IMR-90 (cell line): ENCODE measurements around the gene VTCN1. TPM values are rescaled to one million over a fixed set of nuclear protein-coding genes. Genes with fewer than 3 reads are reported as not detected.

Experiments
- ATAC-seq: fragments of 200-7000 bp; cut with Tn5 transposase; 2 replicates; pipeline ENCODE4 v1.9.1; 2020; ENCODE audit warnings: low read depth, mild to moderate bottlenecking, moderate library complexity
- BruUV-seq: library from RNA; stranded (reverse); fragments of 400-500 nt; replicated peaks from 2 replicates; lab custom pipeline; 2021; lab: Mats Ljungman, UMichigan
- CTCF ChIA-PET: fragments of 300-600 bp; formaldehyde crosslinking; extraction: SDS; loops from one replicate; lab custom pipeline; 2021; ENCODE audit warnings: antibody characterized with exemption; lab: Yijun Ruan, JAX
- POLR2A ChIA-PET: fragments of 300-600 bp; sonication (Branson Sonifier 250); formaldehyde crosslinking; loops from one replicate; lab custom pipeline; 2022; ENCODE audit warnings: antibody characterized with exemption; ENCODE audit not compliant: unreplicated experiment; lab: Charles Lee
- DNase-seq: peaks from one replicate; pipeline ENCODE4 v3.0.0; 2013
- H2AFZ ChIP-seq: replicated peaks from 2 replicates; pipeline ENCODE3; 2013; ENCODE audit warnings: low read length, mild to moderate bottlenecking; ENCODE audit not compliant: poor library complexity
- H2AK5ac ChIP-seq: 2 replicates; pipeline ENCODE4 v1.6.1; 2013; ENCODE audit warnings: low read depth, low read length, inconsistent platforms
- H2AK9ac ChIP-seq: replicated peaks from 2 replicates; pipeline ENCODE3; 2013; ENCODE audit warnings: mild to moderate bottlenecking, low read depth, low read length, moderate library complexity; ENCODE audit not compliant: poor library complexity
- H2BK120ac ChIP-seq: 2 replicates; pipeline ENCODE4 v1.6.1; 2013; ENCODE audit warnings: low read depth, low read length, inconsistent platforms
- H2BK15ac ChIP-seq: 3 replicates; pipeline ENCODE4 v1.6.1; 2013; ENCODE audit warnings: low read depth, low read length, inconsistent platforms
- H2BK20ac ChIP-seq: 2 replicates; pipeline ENCODE4 v1.6.1; 2013; ENCODE audit warnings: low read depth, mild to moderate bottlenecking, inconsistent platforms, low read length, moderate library complexity
- H2BK5ac ChIP-seq: 2 replicates; pipeline ENCODE4 v1.6.1; 2013; ENCODE audit warnings: mild to moderate bottlenecking, low read depth, low read length, inconsistent platforms; ENCODE audit not compliant: poor library complexity, severe bottlenecking
- H3K14ac ChIP-seq: replicated peaks from 2 replicates; pipeline ENCODE4 v1.6.1; 2013; ENCODE audit warnings: low read depth, low read length, inconsistent platforms
- H3K18ac ChIP-seq: 2 replicates; pipeline ENCODE4 v1.6.1; 2013; ENCODE audit warnings: low read depth, low read length, control low read depth
- H3K23ac ChIP-seq: 2 replicates; pipeline ENCODE4 v1.6.1; 2013; ENCODE audit warnings: low read depth, low read length, inconsistent platforms
- H3K27ac ChIP-seq: 2 replicates; pipeline ENCODE4 v1.5.1; 2013; ENCODE audit warnings: mild to moderate bottlenecking, control low read depth, low read length; ENCODE audit not compliant: insufficient read depth
- H3K27me3 ChIP-seq: 2 replicates; pipeline ENCODE4 v1.6.1; 2013; ENCODE audit warnings: low read length; ENCODE audit not compliant: control insufficient read depth, insufficient read depth
- H3K36me3 ChIP-seq: 2 replicates; pipeline ENCODE4 v1.6.1; 2013; ENCODE audit warnings: low read length, mixed read lengths; ENCODE audit not compliant: control insufficient read depth, insufficient read depth
- H3K4ac ChIP-seq: 2 replicates; pipeline ENCODE4 v1.6.1; 2013; ENCODE audit warnings: low read depth, low read length, inconsistent platforms
- H3K4me1 ChIP-seq: 2 replicates; pipeline ENCODE4 v1.6.1; 2013; ENCODE audit warnings: low read length, mixed read lengths; ENCODE audit not compliant: control insufficient read depth, insufficient read depth
- H3K4me2 ChIP-seq: 2 replicates; pipeline ENCODE4 v1.6.1; 2013; ENCODE audit warnings: low read depth, mild to moderate bottlenecking, control low read depth, low read length, moderate library complexity
- H3K4me3 ChIP-seq: 2 replicates; pipeline ENCODE4 v1.5.1; 2013; ENCODE audit warnings: low read depth, mild to moderate bottlenecking, control low read depth, low read length, moderate library complexity; ENCODE audit not compliant: insufficient read depth
- H3K56ac ChIP-seq: 2 replicates; pipeline ENCODE4 v1.6.1; 2013; ENCODE audit warnings: low read length, inconsistent platforms; ENCODE audit not compliant: insufficient read depth; ENCODE audit errors: extremely low read depth
- H3K79me1 ChIP-seq, 2 experiments: 2 replicates each; pipeline ENCODE4 v1.6.1; 2013; ENCODE audit warnings: low read length in 2 of 2, inconsistent platforms in 1 of 2, low read depth in 1 of 2
- H3K9ac ChIP-seq: 2 replicates; pipeline ENCODE4 v1.6.1; 2013; ENCODE audit warnings: low read depth, low read length, control low read depth
- H3K9me1 ChIP-seq: 2 replicates; pipeline ENCODE4 v1.6.1; 2013; ENCODE audit warnings: low read length, inconsistent platforms; ENCODE audit not compliant: insufficient read depth
- H3K9me3 ChIP-seq: 2 replicates; pipeline ENCODE4 v1.6.1; 2013; ENCODE audit warnings: low read length; ENCODE audit not compliant: control insufficient read depth, insufficient read depth
- H4K20me1 ChIP-seq: 2 replicates; pipeline ENCODE4 v1.6.1; 2013; ENCODE audit warnings: low read length, inconsistent platforms; ENCODE audit not compliant: insufficient read depth
- H4K5ac ChIP-seq: 2 replicates; pipeline ENCODE4 v1.6.1; 2013; ENCODE audit warnings: mild to moderate bottlenecking, low read depth, low read length, control low read depth
- H4K8ac ChIP-seq, 2 experiments: 2 replicates each; pipeline ENCODE4 v1.6.1; 2013; ENCODE audit warnings: low read depth in 2 of 2, low read length in 2 of 2, control low read depth in 1 of 2, inconsistent platforms in 1 of 2
- H4K91ac ChIP-seq: 2 replicates; pipeline ENCODE4 v1.6.1; 2013; ENCODE audit warnings: low read depth, low read length, inconsistent platforms; ENCODE audit not compliant: insufficient read depth
- BHLHE40 ChIP-seq: fragments of 150-350 bp; IDR thresholded peaks from 2 replicates; pipeline ENCODE4 v1.6.1; 2016; ENCODE audit warnings: mild to moderate bottlenecking, low read depth, low read length
- CEBPB ChIP-seq: IDR thresholded peaks from 2 replicates; pipeline ENCODE4 v1.6.1; 2012; ENCODE audit warnings: low read depth, low read length, improper control_type of control experiment
- CHD1 ChIP-seq: IDR thresholded peaks from 2 replicates; pipeline ENCODE4 v1.6.1; 2012; ENCODE audit warnings: low read depth, low read length, improper control_type of control experiment
- ELK1 ChIP-seq: fragments of 150-350 bp; IDR thresholded peaks from 2 replicates; pipeline ENCODE4 v1.6.1; 2016; ENCODE audit warnings: low read depth, mild to moderate bottlenecking, low read length, moderate library complexity, borderline replicate concordance
- MAFK ChIP-seq: IDR thresholded peaks from 2 replicates; pipeline ENCODE4 v1.6.1; 2012; ENCODE audit warnings: low read depth, low read length, improper control_type of control experiment
- RCOR1 ChIP-seq: IDR thresholded peaks from 2 replicates; pipeline ENCODE4 v1.6.1; 2012; ENCODE audit warnings: mild to moderate bottlenecking, low read length, improper control_type of control experiment; ENCODE audit not compliant: insufficient replicate concordance
- RFX5 ChIP-seq: IDR thresholded peaks from 2 replicates; pipeline ENCODE4 v1.8.0; 2012; ENCODE audit warnings: low read depth, mild to moderate bottlenecking, low read length, moderate library complexity
- USF2 ChIP-seq: fragments of 150-350 bp; IDR thresholded peaks from 2 replicates; pipeline ENCODE4 v1.6.1; 2017; ENCODE audit warnings: mild to moderate bottlenecking, antibody characterized with exemption, low read length, low read depth
- WGBS, 2 experiments: methylation state at CpG; one replicate each; pipeline versions ENCODE4 v1.1.5 to v1.1.7; 2013; ENCODE audit warnings: missing lambda C conversion rate in 2 of 2; ENCODE audit not compliant: insufficient read length in 1 of 2; ENCODE audit errors: extremely low coverage in 2 of 2; 5-methylcytosine and 5-hydroxymethylcytosine counted together
- dilution Hi-C: fragments of 300-500 bp; cut with HindIII; formaldehyde crosslinking; loops from one replicate; pipeline ENCODE4 v1.14.3; 2018; ENCODE audit warnings: low sequenced_read_pairs; ENCODE audit not compliant: unreplicated experiment
- in situ Hi-C: fragments of 300-500 bp; cut with MboI; formaldehyde crosslinking; loops from 3 replicates; pipeline ENCODE4 v1.14.3; 2019; ENCODE audit warnings: low sequenced_read_pairs, inconsistent platforms, mixed read lengths
- intact Hi-C: fragments of 100-400 bp; cut with micrococcal nuclease; formaldehyde crosslinking; loops from 2 replicates; pipeline ENCODE4 v1.10.0; 2022
- polyA plus RNA-seq, 3 experiments: library from polyadenylated mRNA; depleted of rRNA; stranded (reverse); fragments of >200 nt; gene quantifications; 2 replicates each; pipeline ENCODE4 v1.2.3, GENCODE V29; 2012; ENCODE audit warnings: low replicate concordance in 1 of 3
- total RNA-seq: library from RNA; depleted of rRNA; stranded (reverse); fragments of >200 nt; gene quantifications from 2 replicates; pipeline ENCODE4 v1.2.3, GENCODE V29; 2012

The VTCN1 gene
- total and polyA plus RNA-seq, 2 of the 4 experiments (the other 2 are of a cell fraction) = not detected

- Histone ChIP-seq H3K4ac (no peak overlapping the region), H2BK20ac (no peak overlapping the region), H3K36me3 (peaks cover 8% of the 10 kb centered on the region), H3K9me1 (peaks cover 3% of the 10 kb centered on the region; the same call in 1 of the 2 replicates), H3K9ac (no peak overlapping the region), H3K18ac (no peak overlapping the region), H3K56ac (no peak overlapping the region), H4K5ac (no peak overlapping the region), H2BK5ac (no peak overlapping the region), H3K23ac (no peak overlapping the region), H2BK120ac (no peak overlapping the region), H3K4me2 (no peak overlapping the region), H4K8ac (no peak overlapping the region), H4K20me1 (no peaks in the 10 kb centered on the region), H3K9me3 (no peaks in the 10 kb centered on the region), H2BK15ac (no peak overlapping the region), H3K27ac (no peak overlapping the region), H2AK5ac (no peak overlapping the region), H3K79me1 (0 out of 4 replicates have a peak, but pooled peaks cover 0 to 5% of the 10 kb centered on the region in 2 experiments), H3K27me3 (no peaks in the 10 kb centered on the region), H2AFZ (no peak overlapping the region), H3K4me3 (no peak overlapping the region), H4K91ac (no peak overlapping the region), H3K14ac (no peak overlapping the region), H3K4me1 (no peaks in the 10 kb centered on the region), H2AK9ac (no peak overlapping the region)
- ChIA-PET POLR2A (interaction anchor here (0.7 kb wide), 1 partner anchor 17 kb away, joined by 3 read pairs; no protein-coding TSS in a partner anchor), CTCF (no interaction called here)
- dilution Hi-C loops (no loop called here), in situ Hi-C loops (no loop called here), intact Hi-C loops (no loop called here)
- ATAC-seq = no peak
- WGBS, 2 experiments = no CpG with 5 or more reads among the region's 7 CpGs
- BruUV-seq = no TSS peak
- TF ChIP-seq CHD1 (no peak), RFX5 (no peak), USF2 (no peak), BHLHE40 (no peak), CEBPB (no peak), ELK1 (no peak), RCOR1 (no peak), MAFK (no peak)
- DNase-seq = no peak
Observed at GRCh38 chr1:117112047-117112717, 98.5 kb downstream of the VTCN1 start.
